ENCODE data around the gene ARHGAP33. TPM values are rescaled to one million over a fixed set of nuclear protein-coding genes. Genes with fewer than 3 reads are reported as not detected.

Gene ARHGAP33
- total RNA-seq, 1 experiment from 2014 or later = 19.5 TPM

DNA sequence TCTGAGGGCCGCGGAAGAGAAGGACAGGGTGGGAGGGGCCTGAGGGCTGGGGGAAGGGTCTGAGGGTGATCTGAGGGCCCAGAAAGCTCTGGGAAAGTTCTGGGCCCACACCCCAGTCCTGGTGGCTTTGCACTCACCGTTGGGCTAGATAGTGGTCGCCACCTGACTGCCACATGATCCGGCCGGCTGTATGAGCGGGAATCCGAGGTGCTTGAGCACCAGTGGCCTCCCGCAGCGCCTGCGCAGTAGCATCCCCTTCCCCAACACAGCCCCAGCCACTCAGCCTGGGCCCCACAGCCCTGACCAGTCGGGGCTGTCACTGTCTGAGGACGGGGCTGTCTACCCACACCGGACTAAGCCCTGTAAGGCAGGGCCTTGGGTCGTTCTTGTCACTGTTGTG is 22.3 kb downstream of the ARHGAP33 start:
- peaks cover 52% of the 10 kb centered on the region for H3K27me3 Mint-ChIP-seq (ENCODE audit: low read depth)
- H3K4me1 Mint-ChIP-seq = peaks cover 8 to 16% of the 10 kb centered on the region in 2 experiments
- TF ChIP-seq, protein P1, sequence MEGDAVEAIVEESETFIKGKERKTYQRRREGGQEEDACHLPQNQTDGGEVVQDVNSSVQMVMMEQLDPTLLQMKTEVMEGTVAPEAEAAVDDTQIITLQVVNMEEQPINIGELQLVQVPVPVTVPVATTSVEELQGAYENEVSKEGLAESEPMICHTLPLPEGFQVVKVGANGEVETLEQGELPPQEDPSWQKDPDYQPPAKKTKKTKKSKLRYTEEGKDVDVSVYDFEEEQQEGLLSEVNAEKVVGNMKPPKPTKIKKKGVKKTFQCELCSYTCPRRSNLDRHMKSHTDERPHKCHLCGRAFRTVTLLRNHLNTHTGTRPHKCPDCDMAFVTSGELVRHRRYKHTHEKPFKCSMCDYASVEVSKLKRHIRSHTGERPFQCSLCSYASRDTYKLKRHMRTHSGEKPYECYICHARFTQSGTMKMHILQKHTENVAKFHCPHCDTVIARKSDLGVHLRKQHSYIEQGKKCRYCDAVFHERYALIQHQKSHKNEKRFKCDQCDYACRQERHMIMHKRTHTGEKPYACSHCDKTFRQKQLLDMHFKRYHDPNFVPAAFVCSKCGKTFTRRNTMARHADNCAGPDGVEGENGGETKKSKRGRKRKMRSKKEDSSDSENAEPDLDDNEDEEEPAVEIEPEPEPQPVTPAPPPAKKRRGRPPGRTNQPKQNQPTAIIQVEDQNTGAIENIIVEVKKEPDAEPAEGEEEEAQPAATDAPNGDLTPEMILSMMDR (conservative IDR thresholded peaks at IDR 0.05) = no peak
- no peak overlapping the region for H2BK15ac ChIP-seq (ENCODE audit: low read depth, low read length)
- no peak overlapping the region for H3K4ac ChIP-seq (ENCODE audit: low read depth, low read length)
- H3K79me2 ChIP-seq (ENCODE audit: insufficient read depth, low read length) = no peaks in the 10 kb centered on the region
- H4K8ac ChIP-seq (replicated peaks; ENCODE audit: insufficient read length, low read depth, low read length) = no peak overlapping the region
- no peak overlapping the region for H3K56ac ChIP-seq (ENCODE audit: insufficient read length, low read depth, low read length)
- H3K4me3 Mint-ChIP-seq = peak overlapping the region; percentile 46 to 79
- no peaks in the 10 kb centered on the region for H4K20me1 ChIP-seq (ENCODE audit: control insufficient read depth, insufficient read depth, insufficient read length)
- H3K27ac Mint-ChIP-seq = no peak overlapping the region
- H3K9ac ChIP-seq (ENCODE audit: extremely low read depth, insufficient read length, low read length) = no peak overlapping the region
- H3K23ac ChIP-seq (ENCODE audit: insufficient read length, low read depth, low read length) = no peak overlapping the region
- H3K36me3 Mint-ChIP-seq (ENCODE audit: insufficient read depth in 1 of 3, low read depth in 3 of 3) = no peaks in the 10 kb centered on the region
- no peak overlapping the region for H3T11ph ChIP-seq (ENCODE audit: low read length)
- H2AFZ ChIP-seq (ENCODE audit: low read length) = no peak overlapping the region
- no peak overlapping the region for H4K5ac ChIP-seq (ENCODE audit: insufficient read length, low read depth, low read length)
- H3K9me3 Mint-ChIP-seq = no peaks in the 10 kb centered on the region; a peak in 2 of 5 replicates
- peaks cover 3% of the 10 kb centered on the region; the same call in 1 of the 2 replicates for H3K27me3 ChIP-seq (ENCODE audit: insufficient read depth, low read length)
- H4K91ac ChIP-seq (ENCODE audit: insufficient read length, low read depth, low read length) = no peak overlapping the region
- H3K79me1 ChIP-seq (ENCODE audit: insufficient read depth, low read depth, low read length, poor library complexity, severe bottlenecking) = no peaks in the 10 kb centered on the region
- no CpG with 5 or more reads among the region's 15 CpGs for WGBS (ENCODE audit: extremely low coverage, insufficient read length, low lambda C conversion rate)
- no peak overlapping the region for H2BK120ac ChIP-seq (ENCODE audit: low read depth, low read length, poor library complexity, severe bottlenecking)
- no peak overlapping the region for H2BK12ac ChIP-seq (ENCODE audit: insufficient read length, low read depth, low read length)
- no peaks in the 10 kb centered on the region for H3K9me3 ChIP-seq (ENCODE audit: control insufficient read depth, low read depth, low read length)
- no peak overlapping the region for H3K18ac ChIP-seq (ENCODE audit: insufficient read length, low read depth, low read length)
- H2BK20ac ChIP-seq (ENCODE audit: low read depth, low read length, poor library complexity, severe bottlenecking) = no peak overlapping the region
- H3K27ac ChIP-seq (ENCODE audit: insufficient read length, low read depth, low read length) = no peak overlapping the region
- 0 out of 2 replicates have a peak, but pooled peaks cover 2% of the 10 kb centered on the region for H3K4me1 ChIP-seq (ENCODE audit: insufficient read depth, low read length)
- H3K14ac ChIP-seq (ENCODE audit: insufficient read depth, low read length) = no peak overlapping the region
- peaks cover 5% of the 10 kb centered on the region for H3K23me2 ChIP-seq (ENCODE audit: insufficient read length, low read depth, low read length, poor library complexity, severe bottlenecking)
- no peak overlapping the region for H2AK5ac ChIP-seq (ENCODE audit: insufficient read length, low read length)
- peak overlapping the region; percentile 51 for H3K4me2 ChIP-seq (ENCODE audit: insufficient read depth, insufficient read length, low read length)
- H2BK5ac ChIP-seq (ENCODE audit: insufficient read length, low read length) = no peak overlapping the region
- DNase-seq = peak; percentile 77

Measured in H9 (cell line).